ENCODE data around the gene RCAN1. TPM values are rescaled to one million over a fixed set of nuclear protein-coding genes. Genes with fewer than 3 reads are reported as not detected.

The RCAN1 gene
- total and polyA plus RNA-seq, 9 of the 15 experiments (the other 6 are each of a cell fraction or from before 2014, with no cell fraction given), result 4.4 to 16.5 (median 12.3) TPM

- TF ChIP-seq MGA (IDR thresholded peaks at IDR 0.05) (peak; percentile 85), ZNF583 (CRISPR knock-in tag; IDR thresholded peaks at IDR 0.05) (0 out of 2 replicates have a peak, but pooled peaks have one; percentile 67), SMAD4 (CRISPR knock-in tag; conservative IDR thresholded peaks at IDR 0.05) (peak; percentile 52), NR2C2 (CRISPR knock-in tag; IDR thresholded peaks at IDR 0.05) (no peak), NR2C2 (tag; IDR thresholded peaks at IDR 0.05) (peak; percentile 34; the same call in 1 of the 2 replicates), GTF3C2 (IDR thresholded peaks at IDR 0.05; ENCODE audit: borderline replicate concordance, extremely low read depth, insufficient read length) (no peak)
Observed at GRCh38 chr21:34548781-34549376, 66.0 kb downstream of the RCAN1 start (continued).
